NCI-H1105 treated with DMSO at 0.1 percent for 48 hours (cell line): ENCODE measurements around the gene SCD.

Experiments used
- DNase-seq: peaks from one replicate; lab custom pipeline; 2025; lab: John Stamatoyannopoulos, UW

The SCD gene

GRCh38 chr10:100340948-100341847 is 5.8 kb upstream of the SCD start:
- no peak for DNase-seq

GRCh38 chr10:100341953-100342626 is 4.9 kb upstream of the SCD start:
- DNase-seq, result peak; percentile 12

GRCh38 chr10:100342627-100342972 is 4.4 kb upstream of the SCD start:
- no peak for DNase-seq

GRCh38 chr10:100344241-100344788 is 2.7 kb upstream of the SCD start:
- no peak for DNase-seq

GRCh38 chr10:100345570-100346330 is 1.3 kb upstream of the SCD start:
- no peak for DNase-seq

GRCh38 chr10:100346351-100346764 is 675 bp upstream of the SCD start:
- DNase-seq, result peak; percentile 36

- DNase-seq, result no peak
Observed at GRCh38 chr10:100347568-100348195, 649 bp downstream of the SCD start.

- DNase-seq, result no peak
Observed at GRCh38 chr10:100348389-100348927, 1.4 kb downstream of the SCD start.

GRCh38 chr10:100349087-100349486 is 2.1 kb downstream of the SCD start:
- no peak for DNase-seq

GRCh38 chr10:100349672-100350071 is 2.6 kb downstream of the SCD start:
- no peak for DNase-seq

- DNase-seq, result no peak
Observed at GRCh38 chr10:100350914-100351485, 4.0 kb downstream of the SCD start.

- no peak for DNase-seq
Observed at GRCh38 chr10:100353770-100354485, 6.9 kb downstream of the SCD start.

GRCh38 chr10:100355086-100355485 is 8.1 kb downstream of the SCD start:
- no peak for DNase-seq

GRCh38 chr10:100356067-100357017 is 9.3 kb downstream of the SCD start:
- no peak for DNase-seq

- no peak for DNase-seq
Observed at GRCh38 chr10:100357059-100357858, 10.2 kb downstream of the SCD start.

- no peak for DNase-seq
Observed at GRCh38 chr10:100359030-100359432, 12.0 kb downstream of the SCD start.

GRCh38 chr10:100359529-100360150 is 12.6 kb downstream of the SCD start:
- DNase-seq, result no peak

GRCh38 chr10:100360234-100360633 is 13.2 kb downstream of the SCD start:
- no peak for DNase-seq
